ENCODE results near the gene TMEM238L. TPM values are rescaled to one million over a fixed set of nuclear protein-coding genes. Genes with fewer than 3 reads are reported as not detected.

The TMEM238L gene
- total RNA-seq, 1 donor from 2014 or later, result not detected

DNA sequence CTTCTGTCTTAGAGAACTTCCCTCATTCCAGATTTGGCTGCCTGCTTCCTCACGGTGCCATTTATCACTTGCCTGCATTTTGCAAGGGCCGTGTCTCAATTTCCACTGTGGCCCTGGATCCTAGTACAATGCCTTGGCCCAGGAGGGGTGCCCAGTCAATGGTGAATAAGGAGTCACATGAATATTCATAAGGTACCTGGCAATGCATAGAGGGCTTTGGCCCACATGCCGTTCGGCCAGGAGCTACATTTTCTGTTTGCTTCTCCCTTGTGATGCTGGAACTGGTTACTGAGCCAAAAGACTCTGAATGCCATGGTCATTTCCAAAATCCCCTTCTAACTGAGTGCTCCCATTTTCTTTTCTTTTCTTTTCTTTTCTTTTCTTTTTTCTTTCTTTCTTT, 38.8 kb upstream of the TMEM238L start:
- peaks cover 8% of the 10 kb centered on the region for H3K9me3 Mint-ChIP-seq (ENCODE audit: unreplicated experiment)
- H3K27me3 Mint-ChIP-seq (ENCODE audit: unreplicated experiment), result no peaks in the 10 kb centered on the region
- H3K27ac Mint-ChIP-seq (ENCODE audit: unreplicated experiment), result no peak overlapping the region
- no peak overlapping the region for H3K4me3 Mint-ChIP-seq (ENCODE audit: unreplicated experiment)
- DNase-seq, result no peak
- H3K36me3 Mint-ChIP-seq (ENCODE audit: unreplicated experiment), result peaks cover 3% of the 10 kb centered on the region
- H3K4me1 Mint-ChIP-seq (ENCODE audit: low read depth, unreplicated experiment), result no peaks in the 10 kb centered on the region
- TF ChIP-seq, protein P1, sequence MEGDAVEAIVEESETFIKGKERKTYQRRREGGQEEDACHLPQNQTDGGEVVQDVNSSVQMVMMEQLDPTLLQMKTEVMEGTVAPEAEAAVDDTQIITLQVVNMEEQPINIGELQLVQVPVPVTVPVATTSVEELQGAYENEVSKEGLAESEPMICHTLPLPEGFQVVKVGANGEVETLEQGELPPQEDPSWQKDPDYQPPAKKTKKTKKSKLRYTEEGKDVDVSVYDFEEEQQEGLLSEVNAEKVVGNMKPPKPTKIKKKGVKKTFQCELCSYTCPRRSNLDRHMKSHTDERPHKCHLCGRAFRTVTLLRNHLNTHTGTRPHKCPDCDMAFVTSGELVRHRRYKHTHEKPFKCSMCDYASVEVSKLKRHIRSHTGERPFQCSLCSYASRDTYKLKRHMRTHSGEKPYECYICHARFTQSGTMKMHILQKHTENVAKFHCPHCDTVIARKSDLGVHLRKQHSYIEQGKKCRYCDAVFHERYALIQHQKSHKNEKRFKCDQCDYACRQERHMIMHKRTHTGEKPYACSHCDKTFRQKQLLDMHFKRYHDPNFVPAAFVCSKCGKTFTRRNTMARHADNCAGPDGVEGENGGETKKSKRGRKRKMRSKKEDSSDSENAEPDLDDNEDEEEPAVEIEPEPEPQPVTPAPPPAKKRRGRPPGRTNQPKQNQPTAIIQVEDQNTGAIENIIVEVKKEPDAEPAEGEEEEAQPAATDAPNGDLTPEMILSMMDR (IDR thresholded peaks at IDR 0.05; ENCODE audit: partially characterized antibody, unreplicated experiment), result no peak

DNA sequence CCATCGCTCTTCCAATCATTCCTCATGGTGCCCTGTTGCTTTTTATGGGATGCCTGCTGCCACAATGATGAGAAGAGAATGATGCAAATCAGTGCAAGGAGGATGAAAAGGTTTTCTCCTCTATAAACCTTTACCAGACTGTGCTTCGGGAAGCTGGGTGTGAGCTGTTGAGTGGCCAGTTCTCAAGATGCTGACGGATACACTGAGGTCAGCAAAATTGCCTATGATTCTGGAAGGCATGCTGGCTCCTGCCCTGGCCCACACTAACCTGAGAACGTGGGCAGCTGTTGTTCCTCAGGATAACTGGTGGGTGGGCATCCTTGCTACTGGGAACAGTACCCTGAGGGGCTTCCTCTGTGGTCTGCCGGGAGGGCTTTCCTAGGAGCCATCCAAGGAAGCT, 34.8 kb upstream of the TMEM238L start:
- H3K27me3 Mint-ChIP-seq (ENCODE audit: unreplicated experiment), result no peaks in the 10 kb centered on the region
- H3K27ac Mint-ChIP-seq (ENCODE audit: unreplicated experiment), result no peak overlapping the region
- H3K4me3 Mint-ChIP-seq (ENCODE audit: unreplicated experiment), result no peak overlapping the region
- peaks cover 4% of the 10 kb centered on the region for H3K9me3 Mint-ChIP-seq (ENCODE audit: unreplicated experiment)
- TF ChIP-seq, protein P1 (IDR thresholded peaks at IDR 0.05; ENCODE audit: partially characterized antibody, unreplicated experiment), result no peak
- no peaks in the 10 kb centered on the region for H3K36me3 Mint-ChIP-seq (ENCODE audit: unreplicated experiment)
- no peaks in the 10 kb centered on the region for H3K4me1 Mint-ChIP-seq (ENCODE audit: low read depth, unreplicated experiment)
- no peak for DNase-seq

DNA sequence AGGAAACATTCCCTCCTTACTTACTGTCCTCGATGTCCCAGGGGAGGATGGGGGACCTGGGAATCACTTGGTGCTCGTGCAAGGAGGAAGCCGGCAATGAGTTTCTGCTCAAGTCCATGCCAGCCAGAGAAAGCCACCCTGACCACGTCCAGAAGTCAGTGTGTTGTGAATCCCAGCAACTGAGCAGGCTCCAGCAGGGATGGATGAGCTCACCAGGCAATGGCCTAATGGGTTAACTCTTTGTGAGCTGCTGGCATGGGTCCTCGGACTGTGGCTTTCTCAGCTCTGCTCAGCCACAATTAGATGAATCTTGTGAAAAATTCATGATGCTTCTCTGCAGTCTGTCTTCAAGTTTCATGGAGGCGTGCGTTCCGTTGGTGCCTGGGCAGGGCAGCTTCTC, 34.0 kb upstream of the TMEM238L start, which contains the start of gene PIRT:
TSS of gene PIRT (minus strand) at position 167 of the 400 bp plus-strand sequence. CDS start 12,442 bp downstream, outside the sequence.
- Mint-ChIP-seq H3K9me3 (ENCODE audit: unreplicated experiment) (peaks cover 5% of the 10 kb centered on the region), H3K4me1 (ENCODE audit: low read depth, unreplicated experiment) (no peaks in the 10 kb centered on the region), H3K27me3 (ENCODE audit: unreplicated experiment) (no peaks in the 10 kb centered on the region), H3K4me3 (ENCODE audit: unreplicated experiment) (no peak within 1 kb of the TSS), H3K27ac (ENCODE audit: unreplicated experiment) (no peak within 1 kb of the TSS), H3K36me3 (ENCODE audit: unreplicated experiment) (no peaks in the 10 kb centered on the region)
- no peak for DNase-seq
- TF ChIP-seq, protein P1 (IDR thresholded peaks at IDR 0.05; ENCODE audit: partially characterized antibody, unreplicated experiment), result no peak

DNA sequence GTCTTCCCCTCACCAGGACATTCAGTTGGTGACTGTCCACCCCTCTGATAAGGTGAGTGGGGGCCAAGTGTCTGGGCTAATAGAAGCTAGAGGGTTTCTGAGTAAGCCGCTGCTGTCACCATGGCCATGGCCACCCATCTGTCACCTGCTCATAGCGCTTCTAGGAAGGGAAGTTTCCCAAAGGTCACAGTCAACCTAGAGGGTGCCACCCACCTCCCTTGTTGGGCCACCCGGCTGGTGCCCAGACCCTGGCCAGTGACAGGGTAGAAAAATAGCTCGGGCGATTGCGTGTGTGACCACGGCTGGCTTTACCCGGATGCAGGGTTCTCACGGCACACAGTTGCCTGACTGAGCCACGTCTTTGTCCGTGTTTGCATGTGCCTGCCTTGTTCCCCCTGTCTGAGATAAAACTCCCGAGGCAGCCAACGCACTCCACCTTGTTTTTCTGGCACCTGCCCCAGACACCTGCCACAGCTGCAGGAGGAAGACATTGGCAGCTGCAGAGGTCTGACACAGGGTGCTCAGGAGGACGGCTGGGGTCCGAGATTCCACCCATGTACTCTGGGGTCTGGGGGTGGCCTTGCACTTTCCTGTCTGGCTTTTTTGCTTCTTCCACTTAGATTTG, 33.2 kb upstream of the TMEM238L start:
- no peak overlapping the region for H3K27ac Mint-ChIP-seq (ENCODE audit: unreplicated experiment)
- H3K4me3 Mint-ChIP-seq (ENCODE audit: unreplicated experiment), result no peak overlapping the region
- TF ChIP-seq, protein P1 (IDR thresholded peaks at IDR 0.05; ENCODE audit: partially characterized antibody, unreplicated experiment), result no peak
- no peak for DNase-seq
- no peaks in the 10 kb centered on the region for H3K36me3 Mint-ChIP-seq (ENCODE audit: unreplicated experiment)
- peaks cover 6% of the 10 kb centered on the region for H3K9me3 Mint-ChIP-seq (ENCODE audit: unreplicated experiment)
- H3K4me1 Mint-ChIP-seq (ENCODE audit: low read depth, unreplicated experiment), result peaks cover 5% of the 10 kb centered on the region
- H3K27me3 Mint-ChIP-seq (ENCODE audit: unreplicated experiment), result no peaks in the 10 kb centered on the region

DNA sequence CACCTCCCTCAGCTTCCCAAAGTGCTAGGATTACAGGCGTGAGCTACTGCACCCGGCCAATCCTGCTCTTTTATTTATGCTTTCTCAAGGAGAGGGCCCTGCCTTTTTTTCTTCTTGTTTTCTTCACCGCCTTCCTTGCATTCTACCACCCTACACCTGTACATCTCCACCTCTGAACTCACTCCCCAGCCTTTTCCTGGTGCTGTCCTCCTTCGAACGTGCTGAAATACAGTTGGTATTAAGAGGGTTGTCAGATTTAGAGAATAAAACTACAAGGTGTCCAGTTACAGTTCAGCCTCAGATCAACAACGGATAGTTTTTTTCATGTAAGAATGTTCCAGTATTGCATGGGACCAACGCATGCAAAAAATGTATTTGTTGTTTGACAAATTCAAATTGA, 32.2 kb upstream of the TMEM238L start:
- no peak overlapping the region for H3K27ac Mint-ChIP-seq (ENCODE audit: unreplicated experiment)
- H3K27me3 Mint-ChIP-seq (ENCODE audit: unreplicated experiment), result no peaks in the 10 kb centered on the region
- TF ChIP-seq, protein P1 (IDR thresholded peaks at IDR 0.05; ENCODE audit: partially characterized antibody, unreplicated experiment), result no peak
- H3K4me3 Mint-ChIP-seq (ENCODE audit: unreplicated experiment), result no peak overlapping the region
- no peak for DNase-seq
- H3K36me3 Mint-ChIP-seq (ENCODE audit: unreplicated experiment), result no peaks in the 10 kb centered on the region
- H3K9me3 Mint-ChIP-seq (ENCODE audit: unreplicated experiment), result peaks cover 6% of the 10 kb centered on the region
- peaks cover 5% of the 10 kb centered on the region for H3K4me1 Mint-ChIP-seq (ENCODE audit: low read depth, unreplicated experiment)

All from glutamatergic neuron (in vitro differentiated cells).